ELR (cell line): ENCODE data around the gene HDAC4.

ENCODE experiments used
- DNase-seq: peaks from one replicate; pipeline ENCODE4 v3.0.0-alpha.2; 2015; ENCODE audit warnings: low read depth

The HDAC4 gene

GRCh38 chr2:239025951-239026461 lies 374.8 kb downstream of the HDAC4 start:
- no peak for DNase-seq

- DNase-seq: peak; percentile 85
Observed at GRCh38 chr2:239025096-239025801, 375.6 kb downstream of the HDAC4 start.

- DNase-seq: no peak
Observed at GRCh38 chr2:239024226-239024625, 376.6 kb downstream of the HDAC4 start.

- DNase-seq: no peak
Observed at GRCh38 chr2:239022437-239023260, 378.2 kb downstream of the HDAC4 start.

- DNase-seq: no peak
Observed at GRCh38 chr2:239021651-239022436, 379.0 kb downstream of the HDAC4 start.

DNA sequence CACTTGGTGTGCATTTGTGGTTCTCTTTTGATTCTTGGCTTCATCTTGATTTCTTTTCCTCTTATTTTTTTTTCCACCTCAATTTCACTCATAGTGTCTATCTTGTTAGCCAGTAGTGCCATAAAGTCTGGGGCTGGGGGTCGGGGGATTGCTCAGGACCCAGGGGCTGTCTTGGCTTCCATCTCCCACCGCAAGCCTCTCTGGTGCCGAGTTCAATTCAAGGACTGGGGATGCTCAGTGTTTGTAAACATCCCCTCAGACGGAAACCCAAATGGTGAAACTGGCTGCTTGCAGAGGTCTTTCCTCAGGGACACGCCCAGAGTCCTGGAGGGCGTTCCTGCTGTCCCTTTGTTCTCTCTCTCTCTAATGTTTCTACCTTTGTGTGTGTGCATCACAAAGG lies 379.6 kb downstream of the HDAC4 start:
- no peak for DNase-seq

DNA sequence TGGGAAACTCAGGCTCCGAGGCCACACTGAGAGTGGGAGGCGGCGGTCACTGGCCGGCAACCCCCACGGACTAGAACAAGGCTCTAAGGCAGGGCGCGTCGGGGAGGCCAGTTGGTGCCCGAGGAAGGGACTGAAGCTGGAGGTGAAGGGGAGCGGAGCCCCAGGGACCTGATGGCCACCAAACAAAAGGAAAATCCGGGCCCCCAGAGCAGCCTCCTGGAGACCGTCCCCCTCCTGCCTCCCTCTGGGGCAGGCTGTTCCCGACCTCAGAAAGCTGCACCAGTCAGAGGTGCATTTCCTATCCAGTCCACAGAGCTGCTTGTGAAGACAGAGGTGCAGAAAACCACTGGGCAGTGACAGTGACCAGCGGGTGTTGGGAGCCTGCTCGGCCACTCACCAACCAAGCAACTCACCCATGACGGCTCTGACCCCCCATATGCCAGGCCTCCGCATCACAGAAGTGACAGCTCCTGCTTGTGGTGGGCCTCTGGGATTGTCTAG lies 380.2 kb downstream of the HDAC4 start:
- DNase-seq: no peak

- no peak for DNase-seq
Observed at GRCh38 chr2:239019183-239019581, 381.6 kb downstream of the HDAC4 start.

DNA sequence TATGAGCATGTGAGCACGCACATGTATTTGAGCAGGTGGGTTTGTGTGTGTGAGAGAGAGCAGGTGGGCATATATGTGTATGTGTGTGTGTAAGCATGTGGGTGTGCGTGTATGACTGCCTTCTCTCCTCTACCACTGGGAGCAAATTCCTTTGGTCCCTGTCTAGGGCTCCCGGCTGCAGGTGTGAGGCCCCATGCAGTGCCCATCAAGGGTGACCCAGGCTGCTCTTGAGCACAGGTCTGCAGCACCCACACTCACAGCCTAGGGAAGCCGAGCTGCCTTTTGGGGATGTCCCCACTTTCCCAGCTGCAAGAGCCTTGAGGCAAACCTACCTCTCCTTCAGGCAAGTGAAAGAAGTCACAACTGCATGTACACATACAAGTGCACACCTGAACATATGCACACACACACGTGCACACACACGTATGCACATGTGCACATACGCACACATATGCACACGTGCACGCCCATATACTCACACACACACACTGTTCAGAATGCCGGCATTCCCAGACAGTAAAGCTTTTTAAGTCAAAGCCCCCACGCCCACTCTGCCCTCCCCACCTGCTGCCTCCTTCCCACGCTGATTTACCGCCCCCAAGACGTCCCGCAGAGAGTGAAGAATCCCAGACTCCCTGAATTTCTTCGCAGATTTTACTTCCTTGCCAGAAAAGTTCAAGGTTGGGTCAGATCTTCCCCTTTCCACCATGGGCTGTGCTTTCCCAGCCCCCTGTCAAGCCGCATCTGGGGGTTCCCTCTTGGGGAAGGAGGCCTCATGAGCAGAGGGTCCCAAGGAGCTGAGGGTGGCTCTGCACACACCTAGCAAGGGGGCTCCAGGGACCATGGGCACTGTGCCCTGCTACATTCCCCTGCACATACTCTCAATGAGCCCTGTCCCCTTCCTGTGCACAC lies 382.3 kb downstream of the HDAC4 start:
- DNase-seq: no peak

- DNase-seq: no peak
Observed at GRCh38 chr2:239017491-239018098, 383.2 kb downstream of the HDAC4 start.

DNA sequence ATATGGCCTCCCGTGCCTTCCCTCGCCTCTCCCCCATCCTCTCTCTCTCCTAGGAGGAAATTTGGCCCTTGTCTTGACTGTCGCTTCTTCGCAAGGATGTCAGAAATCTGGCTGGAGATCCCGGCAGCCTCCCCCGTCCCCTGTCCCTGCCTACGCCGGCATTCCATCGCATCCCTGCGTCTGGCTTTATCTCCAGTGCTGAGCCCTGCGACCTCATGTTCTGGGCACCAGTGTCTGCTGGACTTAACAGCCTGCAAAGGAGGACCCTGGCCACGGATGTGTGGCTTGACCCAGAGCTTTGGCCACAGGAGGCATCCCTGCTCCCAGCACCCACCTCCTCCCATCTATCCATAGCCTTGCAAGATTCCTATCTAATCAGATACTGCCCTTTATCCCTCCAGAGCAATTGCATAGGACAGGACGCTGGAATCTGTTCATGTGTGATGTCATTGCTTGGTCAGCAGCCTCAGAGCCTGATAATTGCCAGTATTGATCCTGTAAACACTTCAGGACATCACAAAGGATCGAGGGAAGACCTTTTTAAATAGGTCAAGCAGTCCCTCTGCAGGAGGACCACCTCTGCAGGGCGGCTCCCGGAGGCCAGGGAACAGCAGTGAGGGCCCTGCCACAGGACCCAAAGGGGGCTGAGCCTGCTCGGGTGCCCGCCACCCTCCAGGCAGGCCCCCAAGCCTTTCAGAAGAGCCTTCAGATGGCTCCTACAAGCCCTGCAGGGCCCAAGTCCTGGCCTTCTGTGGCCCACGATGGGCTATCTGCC lies 384.7 kb downstream of the HDAC4 start:
- DNase-seq: no peak

GRCh38 chr2:239015218-239015900 lies 385.5 kb downstream of the HDAC4 start:
- DNase-seq: no peak

DNA sequence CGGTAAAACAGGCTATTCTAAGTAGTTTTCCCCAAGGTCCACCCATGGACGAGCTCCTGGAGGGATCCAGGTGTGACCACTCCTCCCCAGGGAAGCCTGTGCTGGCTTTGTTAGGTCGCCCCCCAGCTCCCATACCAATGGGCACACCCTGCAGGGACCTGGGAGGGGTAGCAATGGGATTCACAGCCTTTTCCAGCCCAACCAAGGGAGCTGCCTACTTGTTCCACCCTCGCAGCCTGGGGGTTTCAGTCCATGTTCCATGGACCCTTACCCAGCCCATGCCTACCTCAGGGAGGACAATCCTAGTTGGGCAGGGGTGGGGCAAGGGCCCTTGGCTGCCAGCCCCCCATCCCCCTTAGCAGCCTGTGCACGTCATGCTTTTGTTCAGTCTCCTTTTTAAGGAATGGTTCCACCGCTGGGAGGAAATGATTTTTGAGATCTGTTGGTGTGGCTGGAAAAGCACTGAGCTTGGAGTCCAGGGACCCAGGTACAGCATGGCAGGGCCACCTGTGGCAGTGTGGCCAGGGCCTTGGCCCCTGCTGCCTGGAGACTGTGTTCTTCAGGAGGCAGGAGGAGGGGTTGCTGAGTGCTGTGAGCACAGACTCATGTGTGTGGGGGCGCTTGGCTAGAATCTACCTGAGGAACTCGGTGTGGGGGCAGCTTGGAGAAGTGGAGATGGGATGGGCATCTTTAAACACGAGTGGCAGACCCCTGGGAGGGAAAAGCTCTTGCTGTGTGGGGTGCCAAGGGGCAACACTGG lies 386.2 kb downstream of the HDAC4 start:
- DNase-seq: no peak

GRCh38 chr2:239013678-239013976 lies 387.2 kb downstream of the HDAC4 start:
- DNase-seq: no peak

- no peak for DNase-seq
Observed at GRCh38 chr2:239012936-239013677, 387.7 kb downstream of the HDAC4 start.

GRCh38 chr2:239012228-239012627 lies 388.6 kb downstream of the HDAC4 start:
- no peak for DNase-seq

DNA sequence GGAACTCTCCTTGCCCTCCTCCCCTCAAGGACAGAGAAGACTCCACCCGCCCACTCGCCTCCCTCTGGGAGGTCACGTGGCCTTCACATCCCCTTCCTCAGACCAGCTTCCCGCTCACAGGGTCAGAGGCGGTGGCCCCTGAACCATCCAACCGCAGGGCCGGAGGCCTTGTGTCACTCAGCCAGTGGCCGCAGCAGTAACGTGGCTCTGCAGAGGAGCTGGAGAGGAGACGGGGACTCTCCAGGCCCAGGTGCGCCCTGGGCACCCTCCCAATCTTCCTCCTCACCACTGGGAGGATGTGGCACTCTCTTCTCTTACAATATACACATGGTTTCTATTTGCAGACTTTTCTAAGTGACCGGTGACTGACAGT lies 391.2 kb downstream of the HDAC4 start:
- no peak for DNase-seq
